Ammon's horn (tissue), 1 donor: ENCODE data around the gene ALDH3B2.
"Not testable (repeated sequence)": the region's sequence is repeated elsewhere in the genome, so short reads cannot be mapped to it uniquely, and the experiment has no call there.

Source experiments
- DNase-seq: peaks from one replicate; pipeline ENCODE4 v3.0.0-alpha.2; 2016; ENCODE audit warnings: low spot score

The ALDH3B2 gene

GRCh38 chr11:67662142-67662834 lies 12.1 kb downstream of the ALDH3B2 start:
- no peak for DNase-seq

- DNase-seq: not testable (repeated sequence)
These were observed 13.7 kb downstream of the ALDH3B2 start for GRCh38 chr11:67660752-67661151.

DNA sequence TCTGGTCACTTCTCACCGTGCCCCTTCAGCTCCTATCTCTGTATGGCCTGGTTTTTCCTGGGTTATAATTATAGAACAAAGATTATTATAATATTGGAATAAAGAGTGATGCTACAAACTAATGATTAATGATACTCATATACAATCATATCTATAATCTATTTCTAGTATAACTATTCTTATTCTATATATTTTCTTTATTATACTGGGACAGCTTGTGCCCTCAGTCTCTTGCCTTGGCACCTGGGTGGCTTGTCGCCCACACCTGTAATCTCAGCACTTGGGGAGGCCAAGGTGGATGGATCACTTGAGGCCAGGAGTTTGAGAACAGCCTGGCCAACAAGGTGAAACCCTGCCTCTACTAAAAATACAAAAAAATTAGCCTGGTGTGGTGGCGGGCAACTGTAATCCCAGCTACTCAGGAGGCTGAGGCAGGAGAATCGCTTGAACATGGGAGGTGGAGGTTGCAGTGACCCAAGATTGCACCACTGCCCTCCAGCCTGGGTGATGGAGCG lies 14.7 kb downstream of the ALDH3B2 start:
- DNase-seq: not testable (repeated sequence)

GRCh38 chr11:67657300-67657699 lies 17.1 kb downstream of the ALDH3B2 start:
- DNase-seq: no peak

- DNase-seq: no peak
These were observed 18.0 kb downstream of the ALDH3B2 start for GRCh38 chr11:67656278-67656922.

- DNase-seq: no peak
These were observed 20.2 kb downstream of the ALDH3B2 start for GRCh38 chr11:67654225-67654624.

GRCh38 chr11:67652965-67653845 lies 21.2 kb downstream of the ALDH3B2 start:
- DNase-seq: no peak

DNA sequence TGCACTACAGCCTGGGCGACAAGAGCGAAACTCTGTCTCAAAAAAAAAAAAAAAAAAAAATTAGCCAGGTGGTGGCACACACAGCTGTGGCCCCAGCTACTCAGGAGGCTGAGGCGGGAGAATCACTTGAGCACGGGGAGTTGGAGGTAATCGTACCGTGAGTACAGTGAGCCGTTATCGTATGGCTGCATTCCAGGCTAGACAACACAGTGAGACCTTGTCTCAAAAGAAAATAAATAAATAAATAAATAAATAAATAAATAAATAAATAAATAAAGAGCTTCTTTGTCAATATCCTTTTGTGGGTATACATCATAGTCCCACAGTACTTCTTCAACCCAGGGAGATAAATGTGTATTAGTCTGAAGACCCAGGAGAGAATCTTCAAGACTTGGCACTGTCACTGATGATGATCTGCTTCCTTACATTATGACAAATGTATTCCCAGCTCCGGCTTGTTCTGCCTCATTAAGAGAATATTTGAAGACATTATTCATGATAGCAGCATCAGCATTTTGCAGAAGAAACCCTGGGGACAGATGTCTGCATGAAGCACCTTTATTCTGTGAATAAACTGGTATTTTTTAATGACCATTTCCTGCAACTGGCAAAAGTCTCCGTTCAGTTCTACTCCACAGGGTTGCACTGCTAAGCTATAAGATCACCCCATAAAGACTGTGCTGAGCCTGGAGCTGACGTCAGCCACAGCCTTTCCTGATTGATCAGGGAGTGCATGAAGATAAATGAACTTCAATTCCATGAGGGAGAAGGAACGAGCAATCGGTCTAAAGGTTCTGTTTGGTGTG lies 22.2 kb downstream of the ALDH3B2 start:
- DNase-seq: no peak

DNA sequence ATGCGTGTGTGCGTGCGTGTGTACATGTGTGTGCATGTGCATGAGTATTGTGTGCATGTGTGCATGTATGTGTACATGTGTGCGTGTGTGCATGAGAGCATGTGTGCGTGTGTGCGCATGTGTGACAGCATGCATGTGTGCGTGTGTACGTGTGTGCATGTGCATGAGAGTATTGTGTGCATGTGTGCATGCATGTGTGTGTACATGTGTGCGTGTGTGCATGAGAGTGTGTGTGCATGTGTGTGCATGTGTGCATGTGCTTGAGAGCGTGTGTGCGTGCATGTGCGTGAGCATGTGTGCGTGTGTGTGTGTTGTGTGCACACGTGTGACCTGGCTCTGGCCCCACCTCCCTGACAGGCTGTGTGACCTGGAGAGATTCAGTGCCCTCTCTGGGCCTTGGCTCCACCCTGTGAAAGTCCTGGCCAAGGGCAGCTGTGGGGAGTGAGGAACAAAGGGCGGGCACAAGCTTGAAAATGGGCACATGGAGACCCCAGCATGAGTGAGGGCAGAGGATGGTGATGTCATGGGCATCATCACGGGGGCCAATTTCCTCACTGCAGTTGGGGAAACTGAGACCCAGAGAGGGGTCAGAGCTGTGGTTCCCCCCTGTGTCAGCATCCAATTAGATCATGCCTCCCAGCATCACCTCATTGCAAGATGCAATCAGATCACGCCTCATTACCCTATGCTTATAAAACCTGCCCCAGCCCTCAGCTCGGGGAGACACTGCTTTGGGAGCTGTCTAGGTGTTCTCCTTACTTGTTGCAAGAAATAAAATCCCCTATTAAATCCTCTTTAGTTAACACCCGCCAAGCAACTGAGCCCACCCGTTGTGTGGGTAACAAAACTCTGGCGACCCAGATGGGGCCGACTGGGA lies 24.6 kb downstream of the ALDH3B2 start:
- DNase-seq: no peak

DNA sequence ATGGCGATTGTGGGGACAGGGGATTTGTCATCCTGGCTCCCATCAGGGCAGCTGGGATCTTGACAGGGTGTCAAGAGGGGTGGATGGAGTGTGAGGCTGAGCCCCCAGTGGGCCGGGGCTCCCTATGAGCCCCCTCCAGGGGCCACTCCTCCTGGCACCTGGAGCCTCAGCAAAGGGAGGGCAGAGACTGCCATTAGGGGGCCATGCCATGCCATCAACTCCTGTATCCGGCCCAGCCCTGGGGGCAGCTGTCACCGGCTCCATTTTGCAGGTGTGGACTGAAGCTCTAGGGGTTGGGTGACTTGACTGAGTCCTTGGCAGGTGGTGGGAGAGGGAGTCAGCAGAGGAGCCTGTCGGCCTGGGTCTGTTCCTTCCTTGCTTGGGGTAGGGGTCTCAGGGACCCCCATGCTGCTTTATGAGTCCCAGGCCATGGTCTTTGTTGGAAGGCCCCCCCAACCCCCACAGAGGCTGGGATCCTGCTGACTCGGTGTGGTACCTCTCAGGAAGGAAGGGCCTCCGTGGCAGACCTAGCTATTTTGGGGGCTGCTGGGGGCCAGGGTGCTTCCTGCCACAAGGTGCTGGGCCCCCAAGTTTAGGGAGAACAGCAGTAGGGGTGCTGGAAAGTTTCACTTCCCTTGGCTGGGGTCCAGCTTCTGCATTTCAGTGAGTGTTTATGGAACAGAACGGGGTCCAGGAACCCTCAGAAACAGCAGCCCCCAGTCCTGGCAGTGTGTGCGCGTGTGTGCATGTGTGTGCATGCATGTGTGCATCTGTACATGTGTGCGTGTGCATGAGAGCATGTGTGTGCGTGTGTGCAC lies 25.4 kb downstream of the ALDH3B2 start:
- peak; percentile 52 for DNase-seq

GRCh38 chr11:67648140-67648795 lies 26.2 kb downstream of the ALDH3B2 start:
- DNase-seq: no peak

GRCh38 chr11:67647471-67647870 lies 27.0 kb downstream of the ALDH3B2 start:
- no peak for DNase-seq

DNA sequence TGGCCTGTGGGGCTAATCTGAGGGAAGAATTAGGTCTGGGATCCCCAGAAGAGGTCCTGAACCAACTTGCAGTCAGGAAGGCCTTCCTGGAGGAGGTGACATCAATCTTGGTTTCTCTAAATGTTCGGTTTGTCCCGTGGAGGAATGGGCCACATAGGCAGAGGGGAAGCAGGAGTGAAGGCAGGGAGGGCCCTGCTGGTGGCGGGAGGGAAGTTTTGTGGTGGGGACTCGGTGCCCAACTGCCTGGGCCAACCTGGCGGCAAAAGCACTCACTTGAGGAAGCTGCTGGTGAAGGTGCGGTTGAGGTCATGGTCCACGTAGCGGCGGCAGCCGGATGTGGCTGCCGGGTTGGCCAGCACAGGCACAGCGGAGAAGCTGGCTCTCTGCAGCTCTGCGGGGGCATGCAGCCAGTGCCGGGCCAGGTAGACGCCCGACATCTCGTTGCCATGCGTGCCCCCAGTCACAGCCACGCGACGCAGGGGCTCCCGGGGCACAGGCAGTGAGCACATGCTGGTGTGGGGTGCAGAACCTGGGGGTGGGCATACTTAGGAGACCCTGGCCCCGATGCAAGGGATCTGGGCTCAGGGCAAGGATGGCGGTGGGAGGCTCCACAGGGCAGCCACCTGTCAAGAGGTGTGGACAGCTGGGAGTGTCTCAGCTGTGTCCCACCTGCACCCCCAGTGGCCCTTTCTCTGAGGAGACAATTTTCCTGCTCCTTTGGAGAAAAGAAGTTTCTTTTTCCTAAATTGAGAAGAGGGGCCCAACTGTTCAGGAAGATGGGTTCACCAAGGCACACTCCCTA lies 27.7 kb downstream of the ALDH3B2 start:
- DNase-seq: no peak

DNA sequence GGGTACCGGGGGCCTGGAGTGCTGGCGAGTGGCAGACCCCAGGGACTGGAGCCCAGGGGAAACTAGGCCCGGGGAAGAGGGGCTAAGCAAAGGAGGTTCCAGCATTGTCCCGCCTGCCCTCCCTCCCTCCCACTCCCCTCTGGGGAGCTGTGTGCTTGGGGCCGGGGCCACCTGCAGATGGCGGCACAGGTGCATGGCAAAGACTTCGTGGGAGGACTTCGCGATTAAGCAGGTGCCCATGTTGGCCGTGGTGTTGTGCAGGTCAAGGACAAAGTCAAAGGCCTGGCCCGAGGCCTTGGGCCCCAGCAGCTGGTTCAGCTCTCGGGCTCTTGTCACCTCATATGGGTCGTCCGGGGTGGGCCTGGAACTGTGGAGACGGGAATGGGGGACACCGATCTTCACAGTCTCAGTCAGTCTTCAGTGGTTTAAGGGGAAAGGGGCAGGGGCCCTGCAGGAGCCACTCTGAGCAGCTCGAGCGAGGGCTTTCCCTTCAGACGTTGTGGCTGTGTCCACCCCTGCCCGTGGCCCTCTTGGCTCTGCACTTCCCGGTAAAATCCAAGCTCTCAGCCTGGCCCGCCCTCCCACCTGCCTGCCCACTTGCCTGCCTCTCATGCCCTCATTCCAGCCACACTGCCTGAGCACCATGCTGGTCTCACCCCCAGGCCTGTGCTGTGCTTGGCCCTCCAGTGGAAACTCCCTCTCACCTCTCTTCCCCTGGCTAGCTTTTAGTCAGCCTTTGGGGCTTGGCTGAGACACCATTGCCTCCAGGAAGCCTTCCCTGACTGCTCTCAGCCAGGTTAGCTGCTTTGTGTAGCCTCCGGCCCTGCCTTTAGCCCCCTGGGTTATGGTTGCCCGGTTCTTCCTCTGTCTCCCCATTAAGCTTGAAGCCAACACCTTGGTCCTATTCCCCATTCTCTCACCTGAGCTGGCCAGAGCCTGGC lies 28.6 kb downstream of the ALDH3B2 start:
- no peak for DNase-seq

DNA sequence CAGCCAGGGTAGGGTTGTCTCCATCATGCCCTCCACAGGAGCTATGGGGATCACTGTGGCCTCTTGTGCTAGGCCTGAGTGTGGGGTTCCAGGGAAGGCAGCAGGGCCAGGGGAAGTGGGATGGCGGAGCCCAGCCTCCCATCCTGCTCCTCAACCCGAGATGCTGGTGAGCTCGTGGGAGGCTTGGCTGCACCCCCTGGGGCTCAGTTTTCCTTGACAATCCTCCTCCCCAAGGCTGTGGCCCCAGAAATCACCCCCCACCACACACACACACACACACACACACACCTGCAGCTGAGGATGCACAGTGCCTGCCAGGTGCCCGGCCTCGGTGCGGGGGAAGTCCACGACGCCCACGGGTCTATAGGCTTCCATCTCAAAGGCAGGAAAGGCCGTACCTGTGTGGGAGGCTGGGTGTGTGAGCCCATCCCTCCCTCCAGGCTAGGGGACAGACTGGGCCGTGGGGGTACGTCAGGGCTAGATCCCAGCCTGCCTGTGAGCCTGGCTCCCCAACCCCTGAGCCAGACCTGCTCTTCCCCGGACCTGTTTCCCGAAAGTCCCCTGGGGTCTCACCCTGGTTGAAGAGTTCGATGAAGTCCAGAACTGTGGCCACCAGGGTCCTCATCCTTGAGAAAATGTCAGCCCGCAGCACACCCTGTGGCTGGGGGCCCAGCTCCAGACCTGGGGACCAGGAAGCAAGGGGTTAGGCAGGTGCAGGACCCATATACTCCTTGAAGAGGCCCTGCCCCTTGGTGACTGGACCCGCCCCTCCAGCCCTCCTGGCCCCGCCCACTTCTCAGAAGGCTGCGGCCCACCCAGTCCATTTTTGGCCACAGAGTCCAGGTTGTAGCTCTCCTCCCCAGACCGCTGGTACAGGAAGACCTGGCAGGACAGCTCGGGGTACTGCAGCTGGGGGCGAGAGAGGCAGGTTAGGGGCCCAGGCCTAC lies 29.7 kb downstream of the ALDH3B2 start:
- no peak for DNase-seq

DNA sequence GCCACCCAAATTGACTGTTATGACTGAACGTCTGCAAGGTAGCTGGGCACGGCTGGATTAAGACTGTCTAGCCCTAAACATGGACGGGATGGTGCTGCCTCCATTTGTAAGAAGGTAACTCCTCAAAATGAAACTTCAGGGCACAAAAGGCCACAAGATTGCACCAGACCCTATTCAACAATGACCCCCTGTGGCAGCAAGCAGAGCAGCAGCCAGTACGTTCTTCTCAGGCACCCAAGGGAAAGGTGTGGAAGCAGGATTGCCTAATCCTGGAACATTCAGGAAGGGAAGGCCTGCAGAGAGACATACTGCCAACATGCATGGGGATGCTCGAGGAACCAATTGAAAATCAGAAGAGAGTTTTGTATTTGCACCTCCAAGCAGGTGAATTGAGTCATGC lies 30.4 kb downstream of the ALDH3B2 start:
- no peak for DNase-seq
